ENCODE measurements around the gene MCF2.
"Not testable (repeated sequence)": the region's sequence is repeated elsewhere in the genome, so short reads cannot be mapped to it uniquely, and the experiment has no call there.

MCF2 gene, protein sequence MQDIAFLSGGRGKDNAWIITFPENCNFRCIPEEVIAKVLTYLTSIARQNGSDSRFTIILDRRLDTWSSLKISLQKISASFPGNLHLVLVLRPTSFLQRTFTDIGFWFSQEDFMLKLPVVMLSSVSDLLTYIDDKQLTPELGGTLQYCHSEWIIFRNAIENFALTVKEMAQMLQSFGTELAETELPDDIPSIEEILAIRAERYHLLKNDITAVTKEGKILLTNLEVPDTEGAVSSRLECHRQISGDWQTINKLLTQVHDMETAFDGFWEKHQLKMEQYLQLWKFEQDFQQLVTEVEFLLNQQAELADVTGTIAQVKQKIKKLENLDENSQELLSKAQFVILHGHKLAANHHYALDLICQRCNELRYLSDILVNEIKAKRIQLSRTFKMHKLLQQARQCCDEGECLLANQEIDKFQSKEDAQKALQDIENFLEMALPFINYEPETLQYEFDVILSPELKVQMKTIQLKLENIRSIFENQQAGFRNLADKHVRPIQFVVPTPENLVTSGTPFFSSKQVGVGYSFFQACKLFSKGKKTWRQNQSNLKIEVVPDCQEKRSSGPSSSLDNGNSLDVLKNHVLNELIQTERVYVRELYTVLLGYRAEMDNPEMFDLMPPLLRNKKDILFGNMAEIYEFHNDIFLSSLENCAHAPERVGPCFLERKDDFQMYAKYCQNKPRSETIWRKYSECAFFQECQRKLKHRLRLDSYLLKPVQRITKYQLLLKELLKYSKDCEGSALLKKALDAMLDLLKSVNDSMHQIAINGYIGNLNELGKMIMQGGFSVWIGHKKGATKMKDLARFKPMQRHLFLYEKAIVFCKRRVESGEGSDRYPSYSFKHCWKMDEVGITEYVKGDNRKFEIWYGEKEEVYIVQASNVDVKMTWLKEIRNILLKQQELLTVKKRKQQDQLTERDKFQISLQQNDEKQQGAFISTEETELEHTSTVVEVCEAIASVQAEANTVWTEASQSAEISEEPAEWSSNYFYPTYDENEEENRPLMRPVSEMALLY

DNA sequence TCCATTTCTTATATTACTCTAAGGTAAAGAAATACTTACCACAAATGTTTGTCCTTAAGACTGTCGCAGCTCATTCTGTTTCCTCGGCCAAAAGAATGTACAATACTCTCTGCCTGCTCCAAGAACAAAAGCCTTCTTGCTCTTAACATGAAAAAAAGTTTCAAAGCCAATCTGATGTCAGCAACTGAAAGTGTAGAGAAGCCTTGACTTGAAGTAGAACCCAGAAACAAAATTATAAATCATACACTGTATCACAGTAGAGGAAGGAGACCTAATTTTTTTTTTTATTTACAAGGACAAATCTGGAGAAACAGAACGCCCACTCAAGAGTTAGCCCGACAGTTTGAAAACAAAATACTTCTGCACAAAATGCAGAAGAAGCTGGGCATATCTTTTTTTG, at the start of gene MCF2:
Gene MCF2, minus strand, starts transcription at position 101 of the 400 bp plus-strand sequence. CDS start 56,423 bp downstream, outside the sequence.
- in situ Hi-C loops (cut with HindIII; ENCODE audit: low pct_ligation_motif_present, low pct_unique_long_range_greater_than_20kb, low sequenced_read_pairs): no loop called here
- DNase-seq: no peak

GRCh38 chrX:139751053-139751452, 43.1 kb upstream of the MCF2 start:
- no peak for DNase-seq
- in situ Hi-C loops (cut with HindIII; ENCODE audit: low pct_ligation_motif_present, low pct_unique_long_range_greater_than_20kb, low sequenced_read_pairs): no loop called here

DNA sequence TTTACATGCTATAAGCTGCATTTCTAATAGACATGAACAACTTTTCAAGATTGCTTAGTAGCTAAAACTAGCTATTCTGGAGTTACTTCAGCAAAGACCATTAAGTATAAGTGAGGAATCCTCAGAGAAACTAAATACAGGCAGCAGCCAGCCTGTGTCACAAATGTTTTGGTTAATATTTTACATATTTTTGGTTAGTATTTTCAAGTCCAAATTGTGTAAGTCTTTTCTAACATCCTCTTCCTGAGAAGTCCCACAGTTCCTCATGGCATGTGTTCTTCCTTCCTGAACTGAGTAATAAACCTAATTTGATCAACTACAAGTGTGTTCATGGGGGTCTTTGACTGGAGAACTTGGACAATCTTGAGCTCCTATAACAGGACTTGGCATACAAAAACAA, 42.4 kb upstream of the MCF2 start:
- no peak for DNase-seq
- in situ Hi-C loops (cut with HindIII; ENCODE audit: low pct_ligation_motif_present, low pct_unique_long_range_greater_than_20kb, low sequenced_read_pairs): no loop called here

GRCh38 chrX:139739138-139739537, 31.2 kb upstream of the MCF2 start:
- DNase-seq: no peak
- in situ Hi-C loops (cut with HindIII; ENCODE audit: low pct_ligation_motif_present, low pct_unique_long_range_greater_than_20kb, low sequenced_read_pairs): no loop called here

- in situ Hi-C loops (cut with HindIII; ENCODE audit: low pct_ligation_motif_present, low pct_unique_long_range_greater_than_20kb, low sequenced_read_pairs): no loop called here
- no peak for DNase-seq
Observed at GRCh38 chrX:139738581-139738980, 30.6 kb upstream of the MCF2 start.

GRCh38 chrX:139736151-139736550, 28.2 kb upstream of the MCF2 start:
- no peak for DNase-seq
- in situ Hi-C loops (cut with HindIII; ENCODE audit: low pct_ligation_motif_present, low pct_unique_long_range_greater_than_20kb, low sequenced_read_pairs): no loop called here

GRCh38 chrX:139734996-139735395, 27.0 kb upstream of the MCF2 start:
- no peak for DNase-seq
- in situ Hi-C loops (cut with HindIII; ENCODE audit: low pct_ligation_motif_present, low pct_unique_long_range_greater_than_20kb, low sequenced_read_pairs): no loop called here

GRCh38 chrX:139725720-139726119, 17.8 kb upstream of the MCF2 start:
- no peak for DNase-seq
- in situ Hi-C loops (cut with HindIII; ENCODE audit: low pct_ligation_motif_present, low pct_unique_long_range_greater_than_20kb, low sequenced_read_pairs): no loop called here

- no peak for DNase-seq
- in situ Hi-C loops (cut with HindIII; ENCODE audit: low pct_ligation_motif_present, low pct_unique_long_range_greater_than_20kb, low sequenced_read_pairs): no loop called here
Observed at GRCh38 chrX:139724626-139725025, 16.7 kb upstream of the MCF2 start.

GRCh38 chrX:139720979-139721378, 13.0 kb upstream of the MCF2 start:
- in situ Hi-C loops (cut with HindIII; ENCODE audit: low pct_ligation_motif_present, low pct_unique_long_range_greater_than_20kb, low sequenced_read_pairs): no loop called here
- no peak for DNase-seq

DNA sequence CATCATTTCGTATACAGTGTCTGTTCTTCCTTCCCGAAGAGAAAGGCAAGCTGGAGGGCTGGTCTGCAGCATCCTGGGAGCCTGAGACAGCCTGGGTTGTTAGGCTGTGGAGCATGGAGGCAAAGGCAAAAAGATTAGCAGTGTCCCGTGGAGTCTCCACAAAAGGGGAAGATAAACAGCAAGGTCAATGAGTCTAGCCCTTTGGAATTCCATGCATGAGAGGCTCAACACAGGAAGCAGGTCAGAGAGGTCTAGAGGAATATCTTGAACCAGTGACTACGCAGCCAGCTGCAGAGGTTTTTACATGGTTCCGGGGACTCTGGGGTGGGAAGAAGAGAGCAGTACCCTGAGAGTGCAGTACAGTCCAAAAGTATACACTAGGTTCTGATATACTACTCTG, 12.2 kb upstream of the MCF2 start:
- in situ Hi-C loops (cut with HindIII; ENCODE audit: low pct_ligation_motif_present, low pct_unique_long_range_greater_than_20kb, low sequenced_read_pairs): no loop called here
- DNase-seq: peak; percentile 76

DNA sequence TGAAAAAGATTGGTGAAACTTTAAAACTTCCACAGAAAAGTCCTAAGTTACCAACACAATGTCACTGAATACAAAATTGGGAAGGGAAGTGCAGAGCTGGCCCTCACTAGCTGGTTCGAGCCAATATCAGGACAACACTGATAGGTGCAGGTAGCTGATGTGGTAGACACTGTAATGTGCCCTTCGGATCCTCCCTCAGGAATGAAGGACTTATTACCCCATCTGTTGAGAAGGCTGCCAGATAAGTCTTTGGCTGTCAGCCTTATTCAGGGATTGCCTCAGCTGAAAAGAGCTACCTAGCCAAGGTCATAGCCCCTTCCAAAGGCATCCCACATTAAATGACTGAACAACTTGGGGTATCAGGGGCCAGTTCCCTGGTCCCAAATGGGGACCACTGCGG, 5.3 kb downstream of the MCF2 start:
- no peak for DNase-seq
- in situ Hi-C loops (cut with HindIII; ENCODE audit: low pct_ligation_motif_present, low pct_unique_long_range_greater_than_20kb, low sequenced_read_pairs): no loop called here

DNA sequence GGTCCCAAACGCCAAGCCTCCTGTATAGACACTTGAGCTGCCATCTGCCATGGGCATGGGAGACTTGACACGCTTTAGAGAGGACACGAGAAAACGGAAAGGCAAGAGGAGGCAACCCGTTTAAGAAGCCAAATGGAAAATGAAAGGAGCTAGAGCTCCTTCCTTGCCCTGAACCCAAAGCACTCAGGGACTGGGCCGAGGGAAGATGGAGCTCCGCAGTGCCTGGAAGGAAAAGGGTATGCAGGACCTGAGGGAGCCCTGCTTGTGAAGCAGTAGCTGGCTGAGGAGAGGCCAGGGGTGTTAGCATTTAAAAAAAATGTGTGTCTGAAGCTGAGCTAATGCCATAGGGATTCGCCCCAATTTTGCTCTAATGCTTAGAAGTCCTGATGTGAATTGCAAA, 15.1 kb downstream of the MCF2 start:
- in situ Hi-C loops (cut with HindIII; ENCODE audit: low pct_ligation_motif_present, low pct_unique_long_range_greater_than_20kb, low sequenced_read_pairs): no loop called here

DNA sequence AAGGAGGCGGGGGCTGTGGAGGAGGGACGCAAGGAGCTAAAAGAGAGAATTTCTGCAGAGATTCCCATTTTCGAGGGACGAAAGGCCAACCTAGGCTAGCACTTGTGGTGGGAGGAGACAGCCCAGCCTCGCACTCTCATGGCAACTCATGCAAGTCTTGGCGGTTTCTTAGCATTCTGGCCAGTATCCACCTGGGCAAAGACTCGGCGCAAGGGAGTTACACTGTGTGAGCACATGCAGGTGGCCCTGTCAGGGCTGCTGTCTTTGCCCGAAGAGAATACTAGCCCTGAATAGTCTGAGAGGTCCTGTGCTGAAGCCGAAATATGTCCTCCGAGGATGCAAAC, 15.5 kb downstream of the MCF2 start:
- no peak for DNase-seq
- in situ Hi-C loops (cut with HindIII; ENCODE audit: low pct_ligation_motif_present, low pct_unique_long_range_greater_than_20kb, low sequenced_read_pairs): no loop called here

More for the DNA sequence above, 15.1 kb downstream of the MCF2 start:
- DNase-seq: no peak

DNA sequence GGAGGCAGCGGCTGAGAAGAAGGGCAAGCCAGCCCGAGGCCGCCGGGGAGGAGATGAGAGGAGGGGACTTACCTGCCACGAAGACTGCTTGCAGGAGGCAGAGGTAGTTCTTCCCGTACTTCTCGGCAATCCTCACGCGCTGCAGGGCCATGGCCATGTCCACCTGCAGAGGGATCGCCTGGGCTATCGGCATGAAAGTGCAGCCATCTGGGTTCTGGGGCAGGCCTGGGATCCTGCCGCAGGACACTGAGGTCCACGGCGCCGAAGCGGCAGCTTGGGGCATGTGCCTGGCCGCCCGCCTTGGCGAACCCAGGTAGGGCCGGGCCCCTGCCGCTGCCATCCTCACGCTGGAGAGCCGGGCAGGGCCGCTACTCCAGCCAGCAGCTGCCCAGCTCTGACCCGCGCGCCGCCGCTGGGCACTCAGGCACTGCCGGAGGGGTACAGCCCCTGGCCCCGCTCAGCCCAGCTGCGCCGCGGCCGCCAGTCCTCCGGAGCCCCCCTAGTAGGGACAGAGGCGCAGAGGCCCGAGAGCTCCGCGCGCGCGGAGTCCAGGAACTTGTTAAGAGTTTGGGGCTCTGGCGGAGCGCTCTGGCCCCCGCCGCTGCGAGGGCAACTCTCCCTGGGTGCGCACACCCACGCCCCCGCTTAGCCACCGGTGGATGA, 16.0 kb downstream of the MCF2 start:
- DNase-seq: no peak

DNA sequence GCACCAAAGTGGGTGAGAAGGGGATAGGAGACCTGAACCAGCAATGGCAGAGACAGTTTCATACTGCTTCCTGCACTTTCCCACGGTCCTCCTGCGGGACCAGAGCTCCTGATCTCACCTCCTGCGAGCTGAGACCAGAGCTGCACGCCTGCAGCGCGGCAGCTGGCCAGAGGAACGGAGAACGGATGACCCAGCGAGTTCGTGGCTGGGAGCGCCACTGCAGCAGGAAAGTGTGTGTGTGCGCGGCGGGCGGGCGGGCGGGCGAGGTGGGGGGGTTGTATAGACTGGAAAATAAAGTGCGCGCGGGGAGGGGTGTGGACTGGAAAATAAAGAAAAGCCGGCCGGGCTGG, 16.5 kb downstream of the MCF2 start:
- in situ Hi-C loops (cut with HindIII; ENCODE audit: low pct_ligation_motif_present, low pct_unique_long_range_greater_than_20kb, low sequenced_read_pairs): no loop called here
- DNase-seq: no peak

More for the DNA sequence above, 16.0 kb downstream of the MCF2 start:
- in situ Hi-C loops (cut with HindIII; ENCODE audit: low pct_ligation_motif_present, low pct_unique_long_range_greater_than_20kb, low sequenced_read_pairs): no loop called here

- DNase-seq; in situ Hi-C loops (cut with HindIII; ENCODE audit: low pct_ligation_motif_present, low pct_unique_long_range_greater_than_20kb, low sequenced_read_pairs): not testable (repeated sequence)
Observed at GRCh38 chrX:139685175-139685574, 22.8 kb downstream of the MCF2 start.

DNA sequence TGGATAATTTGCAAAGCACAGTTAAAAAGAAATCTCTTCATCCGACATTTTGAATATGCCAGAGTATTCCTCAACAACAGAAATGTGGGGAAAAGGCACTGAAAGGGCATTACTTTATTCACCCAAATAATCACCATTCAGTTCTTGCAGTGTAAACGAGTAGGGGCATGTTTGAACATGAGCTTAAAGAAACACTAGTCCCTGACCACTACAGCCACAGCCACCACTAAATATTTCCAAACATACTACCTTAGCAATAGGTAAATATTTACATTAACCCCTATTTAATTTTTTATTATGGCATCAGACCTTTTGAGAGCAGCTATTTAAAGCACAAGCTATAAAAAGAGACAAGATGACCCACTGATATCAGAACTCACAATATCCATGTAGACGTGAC, 27.6 kb downstream of the MCF2 start:
- in situ Hi-C loops (cut with HindIII; ENCODE audit: low pct_ligation_motif_present, low pct_unique_long_range_greater_than_20kb, low sequenced_read_pairs): no loop called here
- DNase-seq: no peak

DNA sequence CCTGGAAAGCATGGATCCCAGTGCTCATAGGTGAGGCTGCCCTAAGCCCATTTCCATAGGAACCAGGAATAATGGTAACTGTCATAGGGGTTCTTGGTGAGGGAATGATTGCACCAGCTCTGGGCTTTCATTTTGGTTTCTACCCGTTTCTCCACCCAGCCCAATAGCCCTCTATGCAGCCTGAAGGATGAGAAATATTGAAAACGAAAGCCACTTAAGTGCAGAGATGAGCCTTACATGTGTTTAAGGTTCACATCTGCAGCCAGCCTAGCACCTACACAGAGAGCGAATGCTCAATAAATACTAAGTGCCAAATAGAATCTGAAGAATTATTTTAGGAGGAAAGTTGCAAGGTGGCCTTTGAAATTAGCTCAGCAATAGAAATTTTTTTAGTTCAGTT, 60.4 kb downstream of the MCF2 start:
- DNase-seq: no peak
- in situ Hi-C loops (cut with HindIII; ENCODE audit: low pct_ligation_motif_present, low pct_unique_long_range_greater_than_20kb, low sequenced_read_pairs): no loop called here

Measured in ACHN (cell line).